Tibial nerve (tissue), 4 donors: Measurements from ENCODE around the gene VRK2. TPM values are rescaled to one million over a fixed set of nuclear protein-coding genes. Genes with fewer than 3 reads are reported as not detected.

Experiments used
- DNase-seq, 2 donors: peaks; one replicate each; pipeline ENCODE4 v3.0.0-alpha.2; 2019; ENCODE audit warnings: low spot score in 2 of 2
- H3K27ac ChIP-seq, 4 donors: fragments of 200-600 bp; sonication (generic) in 3 of 4; one replicate each; pipeline ENCODE4 v1.5.1; 2017 to 2019; ENCODE audit warnings: mild to moderate bottlenecking in 1 of 4
- H3K27me3 ChIP-seq, 2 donors: fragments of 200-600 bp; sonication (generic) in 1 of 2; one replicate each; pipeline versions ENCODE4 v1.5.1 to v1.6.0; 2017 to 2019
- H3K36me3 ChIP-seq, 3 donors: fragments of 200-600 bp; sonication (generic); one replicate each; pipeline ENCODE4 v1.5.1; 2018 to 2019
- H3K4me1 ChIP-seq, 4 donors: fragments of 200-600 bp; sonication (generic) in 3 of 4; one replicate each; pipeline ENCODE4 v1.5.1; 2017 to 2019
- H3K4me3 ChIP-seq, 4 donors: fragments of 200-600 bp; sonication (generic) in 3 of 4; one replicate each; pipeline ENCODE4 v1.5.1; 2017 to 2019; ENCODE audit warnings: mild to moderate bottlenecking in 1 of 4, moderate library complexity in 1 of 4
- H3K9me3 ChIP-seq, 4 donors: fragments of 200-600 bp; sonication (generic) in 3 of 4; one replicate each; pipeline ENCODE4 v1.5.1; 2017 to 2019
- CTCF ChIP-seq, 5 experiments: fragments of 200-600 bp in 3 of 5; fragments of 450-650 bp in 2 of 5; sonication (generic) in 3 of 5; IDR thresholded peaks; one replicate each; pipeline ENCODE4 v1.5.1; 2016 to 2019; ENCODE audit warnings: antibody characterized with exemption in 5 of 5, mild to moderate bottlenecking in 3 of 5, moderate library complexity in 2 of 5
- EP300 ChIP-seq, 2 donors: sonication (generic); formaldehyde crosslinking; IDR thresholded peaks; one replicate each; pipeline ENCODE4 v1.6.1; 2017; ENCODE audit warnings: antibody characterized with exemption in 2 of 2, mild to moderate bottlenecking in 1 of 2
- POLR2A ChIP-seq, 2 donors: fragments of 450-650 bp; IDR thresholded peaks; one replicate each; pipeline ENCODE4 v1.6.1; 2017; ENCODE audit warnings: antibody characterized with exemption in 2 of 2, mild to moderate bottlenecking in 2 of 2, moderate library complexity in 2 of 2
- WGBS, 2 donors: methylation state at CpG; one replicate each; pipeline ENCODE4 v1.1.5; 2018; 5-methylcytosine and 5-hydroxymethylcytosine counted together
- total RNA-seq, 4 donors: library from RNA; depleted of rRNA; stranded (reverse); fragments of >200 nt; gene quantifications; one replicate each; pipeline ENCODE4 v1.1.0, GENCODE V29; 2016

Gene VRK2
- total RNA-seq, 4 donors from 2014 or later = 8.0 to 15.9 (median 14.2) TPM

GRCh38 chr2:58033530-58033929 lies 13.1 kb upstream of the VRK2 start:
- no peaks in the 10 kb centered on the region for H3K9me3 ChIP-seq
- no peaks in the 10 kb centered on the region for H3K27me3 ChIP-seq
- H3K27ac ChIP-seq = no peak overlapping the region
- H3K4me1 ChIP-seq = no peaks in the 10 kb centered on the region
- no peak for TF ChIP-seq EP300 (IDR thresholded peaks at IDR 0.05)
- no peak for TF ChIP-seq POLR2A (IDR thresholded peaks at IDR 0.05)
- no peak for TF ChIP-seq CTCF (IDR thresholded peaks at IDR 0.05)
- no peak for DNase-seq
- H3K4me3 ChIP-seq = no peak overlapping the region
- H3K36me3 ChIP-seq = peaks cover 0 to 23% (median 0%) of the 10 kb centered on the region in 3 donors

GRCh38 chr2:58035352-58035751 lies 11.3 kb upstream of the VRK2 start:
- Histone ChIP-seq H3K4me3 (no peak overlapping the region), H3K9me3 (no peaks in the 10 kb centered on the region), H3K4me1 (no peaks in the 10 kb centered on the region), H3K27ac (no peak overlapping the region), H3K36me3 (peaks cover 0 to 23% (median 0%) of the 10 kb centered on the region in 3 donors), H3K27me3 (no peaks in the 10 kb centered on the region)
- DNase-seq = no peak
- no peak for TF ChIP-seq EP300 (IDR thresholded peaks at IDR 0.05)
- TF ChIP-seq CTCF (IDR thresholded peaks at IDR 0.05) = no peak
- 90 to 95% methylated on average over 3 of the region's 3 CpGs for WGBS, 2 donors

GRCh38 chr2:58039170-58039611 lies 7.4 kb upstream of the VRK2 start:
- 30 to 40% methylated on average over 1 of the region's 1 CpG for WGBS, 2 donors
- Histone ChIP-seq H3K27me3 (no peaks in the 10 kb centered on the region), H3K36me3 (peaks cover 0 to 13% (median 0%) of the 10 kb centered on the region in 3 donors), H3K4me1 (no peaks in the 10 kb centered on the region), H3K9me3 (no peaks in the 10 kb centered on the region), H3K4me3 (no peak overlapping the region), H3K27ac (peak overlapping the region in 1 of 4 donors; percentile 26)
- no peak for DNase-seq
- TF ChIP-seq EP300 (IDR thresholded peaks at IDR 0.05) = no peak
- no peak for TF ChIP-seq POLR2A (IDR thresholded peaks at IDR 0.05)
- TF ChIP-seq CTCF (IDR thresholded peaks at IDR 0.05) = no peak

GRCh38 chr2:58042486-58042970 lies 4.1 kb upstream of the VRK2 start:
- H3K27me3 ChIP-seq = no peaks in the 10 kb centered on the region
- WGBS, 2 donors = 26 to 29% methylated on average over 2 of the region's 2 CpGs

GRCh38 chr2:58044145-58044544 lies 2.5 kb upstream of the VRK2 start:
- WGBS, 2 donors = 92 to 98% methylated on average over 3 of the region's 3 CpGs
- no peak for DNase-seq
- no peaks in the 10 kb centered on the region for H3K36me3 ChIP-seq
- no peaks in the 10 kb centered on the region for H3K9me3 ChIP-seq
- H3K27ac ChIP-seq = no peak overlapping the region
- no peaks in the 10 kb centered on the region for H3K27me3 ChIP-seq
- H3K4me3 ChIP-seq = no peak overlapping the region
- peaks cover 0 to 34% (median 14%) of the 10 kb centered on the region in 4 donors for H3K4me1 ChIP-seq
- no peak for TF ChIP-seq EP300 (IDR thresholded peaks at IDR 0.05)
- no peak for TF ChIP-seq POLR2A (IDR thresholded peaks at IDR 0.05)
- no peak for TF ChIP-seq CTCF (IDR thresholded peaks at IDR 0.05)

More at GRCh38 chr2:58042486-58042970, 4.1 kb upstream of the VRK2 start:
- Histone ChIP-seq H3K4me1 (peaks cover 0 to 18% (median 7%) of the 10 kb centered on the region in 4 donors), H3K27ac (no peak overlapping the region), H3K9me3 (no peaks in the 10 kb centered on the region), H3K4me3 (no peak overlapping the region), H3K36me3 (peaks cover 0 to 4% (median 0%) of the 10 kb centered on the region in 3 donors)
- no peak for DNase-seq
- no peak for TF ChIP-seq POLR2A (IDR thresholded peaks at IDR 0.05)
- no peak for TF ChIP-seq EP300 (IDR thresholded peaks at IDR 0.05)
- no peak for TF ChIP-seq CTCF (IDR thresholded peaks at IDR 0.05)
